ENCODE data around the gene ZBTB20. TPM values are rescaled to one million over a fixed set of nuclear protein-coding genes. Genes with fewer than 3 reads are reported as not detected.

The ZBTB20 gene
- total RNA-seq, 1 donor from 2014 or later, result 1.6 TPM

- no peak overlapping the region for H3K4me3 Mint-ChIP-seq
- H3K27ac Mint-ChIP-seq, result no peak overlapping the region
- no peaks in the 10 kb centered on the region for H3K36me3 Mint-ChIP-seq (ENCODE audit: low read depth)
- no peaks in the 10 kb centered on the region for H3K27me3 Mint-ChIP-seq
- H3K4me1 Mint-ChIP-seq, result no peaks in the 10 kb centered on the region
- H3K9me3 Mint-ChIP-seq, result no peaks in the 10 kb centered on the region
- no peak for DNase-seq
- intact Hi-C loops (cut with micrococcal nuclease), result no loop called here
Measured at GRCh38 chr3:114556657-114557213, 590.4 kb downstream of the ZBTB20 start.

- H3K4me3 Mint-ChIP-seq, result no peak overlapping the region
Measured at GRCh38 chr3:114554731-114555130, 592.4 kb downstream of the ZBTB20 start.

GRCh38 chr3:114553949-114554593, 593.0 kb downstream of the ZBTB20 start:
- no peak for DNase-seq
- Mint-ChIP-seq H3K4me3 (no peak overlapping the region), H3K36me3 (ENCODE audit: low read depth) (no peaks in the 10 kb centered on the region), H3K9me3 (no peaks in the 10 kb centered on the region), H3K27ac (no peak overlapping the region), H3K4me1 (no peaks in the 10 kb centered on the region), H3K27me3 (no peaks in the 10 kb centered on the region)
- intact Hi-C loops (cut with micrococcal nuclease), result no loop called here

More at GRCh38 chr3:114554731-114555130, 592.4 kb downstream of the ZBTB20 start:
- intact Hi-C loops (cut with micrococcal nuclease), result no loop called here
- Mint-ChIP-seq H3K27ac (no peak overlapping the region), H3K36me3 (ENCODE audit: low read depth) (no peaks in the 10 kb centered on the region), H3K4me1 (no peaks in the 10 kb centered on the region), H3K27me3 (no peaks in the 10 kb centered on the region), H3K9me3 (no peaks in the 10 kb centered on the region)
- DNase-seq, result no peak

- no peak overlapping the region for H3K27ac Mint-ChIP-seq
- no peaks in the 10 kb centered on the region for H3K4me1 Mint-ChIP-seq
- H3K4me3 Mint-ChIP-seq, result no peak overlapping the region
- intact Hi-C loops (cut with micrococcal nuclease), result no loop called here
- no peaks in the 10 kb centered on the region for H3K9me3 Mint-ChIP-seq
- H3K27me3 Mint-ChIP-seq, result no peaks in the 10 kb centered on the region
- DNase-seq, result no peak
- H3K36me3 Mint-ChIP-seq (ENCODE audit: low read depth), result no peaks in the 10 kb centered on the region
Measured at GRCh38 chr3:114552527-114552812, 594.6 kb downstream of the ZBTB20 start.

GRCh38 chr3:114551770-114552526, 595.1 kb downstream of the ZBTB20 start:
- DNase-seq, result no peak
- H3K36me3 Mint-ChIP-seq (ENCODE audit: low read depth), result no peaks in the 10 kb centered on the region
- H3K4me1 Mint-ChIP-seq, result no peaks in the 10 kb centered on the region
- no peaks in the 10 kb centered on the region for H3K9me3 Mint-ChIP-seq
- intact Hi-C loops (cut with micrococcal nuclease), result no loop called here
- H3K4me3 Mint-ChIP-seq, result no peak overlapping the region
- no peaks in the 10 kb centered on the region for H3K27me3 Mint-ChIP-seq
- H3K27ac Mint-ChIP-seq, result no peak overlapping the region

- Mint-ChIP-seq H3K4me3 (no peak overlapping the region), H3K27me3 (no peaks in the 10 kb centered on the region), H3K36me3 (ENCODE audit: low read depth) (no peaks in the 10 kb centered on the region), H3K4me1 (no peaks in the 10 kb centered on the region), H3K27ac (no peak overlapping the region), H3K9me3 (no peaks in the 10 kb centered on the region)
- DNase-seq, result no peak
- intact Hi-C loops (cut with micrococcal nuclease), result no loop called here
Measured at GRCh38 chr3:114550165-114550564, 596.9 kb downstream of the ZBTB20 start.

GRCh38 chr3:114545193-114545592, 601.9 kb downstream of the ZBTB20 start:
- Mint-ChIP-seq H3K4me3 (no peak overlapping the region), H3K36me3 (ENCODE audit: low read depth) (no peaks in the 10 kb centered on the region), H3K4me1 (no peaks in the 10 kb centered on the region)

GRCh38 chr3:114542359-114542758, 604.7 kb downstream of the ZBTB20 start:
- Mint-ChIP-seq H3K9me3 (no peaks in the 10 kb centered on the region), H3K4me1 (no peaks in the 10 kb centered on the region)

More at GRCh38 chr3:114545193-114545592, 601.9 kb downstream of the ZBTB20 start:
- Mint-ChIP-seq H3K27ac (no peak overlapping the region), H3K27me3 (no peaks in the 10 kb centered on the region), H3K9me3 (no peaks in the 10 kb centered on the region)
- DNase-seq, result no peak
- intact Hi-C loops (cut with micrococcal nuclease), result no loop called here

GRCh38 chr3:114539525-114539924, 607.6 kb downstream of the ZBTB20 start:
- intact Hi-C loops (cut with micrococcal nuclease), result no loop called here
- Mint-ChIP-seq H3K27ac (no peak overlapping the region), H3K27me3 (no peaks in the 10 kb centered on the region), H3K9me3 (peaks cover 17% of the 10 kb centered on the region), H3K4me3 (no peak overlapping the region), H3K4me1 (no peaks in the 10 kb centered on the region), H3K36me3 (ENCODE audit: low read depth) (no peaks in the 10 kb centered on the region)
- DNase-seq, result no peak

More at GRCh38 chr3:114542359-114542758, 604.7 kb downstream of the ZBTB20 start:
- DNase-seq, result no peak
- no peaks in the 10 kb centered on the region for H3K36me3 Mint-ChIP-seq (ENCODE audit: low read depth)
- H3K27me3 Mint-ChIP-seq, result no peaks in the 10 kb centered on the region
- no peak overlapping the region for H3K27ac Mint-ChIP-seq
- H3K4me3 Mint-ChIP-seq, result no peak overlapping the region
- intact Hi-C loops (cut with micrococcal nuclease), result no loop called here

GRCh38 chr3:114538211-114538610, 608.9 kb downstream of the ZBTB20 start:
- Mint-ChIP-seq H3K36me3 (ENCODE audit: low read depth) (no peaks in the 10 kb centered on the region), H3K9me3 (peaks cover 19% of the 10 kb centered on the region), H3K27me3 (no peaks in the 10 kb centered on the region), H3K4me3 (no peak overlapping the region), H3K4me1 (no peaks in the 10 kb centered on the region), H3K27ac (no peak overlapping the region)
- DNase-seq, result no peak
- intact Hi-C loops (cut with micrococcal nuclease), result no loop called here

GRCh38 chr3:114528517-114528916, 618.6 kb downstream of the ZBTB20 start:
- Mint-ChIP-seq H3K4me3 (no peak overlapping the region), H3K9me3 (peaks cover 5% of the 10 kb centered on the region), H3K4me1 (no peaks in the 10 kb centered on the region), H3K27ac (no peak overlapping the region), H3K36me3 (ENCODE audit: low read depth) (no peaks in the 10 kb centered on the region), H3K27me3 (no peaks in the 10 kb centered on the region)
- no peak for DNase-seq
- intact Hi-C loops (cut with micrococcal nuclease), result no loop called here

- Mint-ChIP-seq H3K9me3 (no peaks in the 10 kb centered on the region), H3K27ac (no peak overlapping the region), H3K27me3 (no peaks in the 10 kb centered on the region), H3K4me3 (no peak overlapping the region), H3K4me1 (no peaks in the 10 kb centered on the region), H3K36me3 (ENCODE audit: low read depth) (no peaks in the 10 kb centered on the region)
- intact Hi-C loops (cut with micrococcal nuclease), result no loop called here
- no peak for DNase-seq
Measured at GRCh38 chr3:114527036-114527644, 619.9 kb downstream of the ZBTB20 start.

- DNase-seq, result no peak
- no peak overlapping the region for H3K4me3 Mint-ChIP-seq
- intact Hi-C loops (cut with micrococcal nuclease), result no loop called here
- no peaks in the 10 kb centered on the region for H3K27me3 Mint-ChIP-seq
- H3K27ac Mint-ChIP-seq, result no peak overlapping the region
- H3K9me3 Mint-ChIP-seq, result no peaks in the 10 kb centered on the region
- H3K36me3 Mint-ChIP-seq (ENCODE audit: low read depth), result no peaks in the 10 kb centered on the region
- no peaks in the 10 kb centered on the region for H3K4me1 Mint-ChIP-seq
Measured at GRCh38 chr3:114525278-114525677, 621.8 kb downstream of the ZBTB20 start.

GRCh38 chr3:114519415-114519814, 627.7 kb downstream of the ZBTB20 start:
- H3K36me3 Mint-ChIP-seq (ENCODE audit: low read depth), result no peaks in the 10 kb centered on the region
- H3K4me3 Mint-ChIP-seq, result no peak overlapping the region
- intact Hi-C loops (cut with micrococcal nuclease), result no loop called here
- no peaks in the 10 kb centered on the region for H3K4me1 Mint-ChIP-seq
- no peaks in the 10 kb centered on the region for H3K27me3 Mint-ChIP-seq
- DNase-seq, result no peak
- no peak overlapping the region for H3K27ac Mint-ChIP-seq
- H3K9me3 Mint-ChIP-seq, result no peaks in the 10 kb centered on the region
